ENCODE data around the gene OAS2. TPM values are rescaled to one million over a fixed set of nuclear protein-coding genes. Genes with fewer than 3 reads are reported as not detected.

Gene OAS2
- total and polyA plus RNA-seq, 2 experiments from 2014 or later = 0.50 TPM; not detected in 1

- Histone ChIP-seq H3K4me1 (ENCODE audit: insufficient read depth) (no peaks in the 10 kb centered on the region), H3K36me3 (replicated peaks; ENCODE audit: insufficient read depth, low read depth) (no peaks in the 10 kb centered on the region), H3K9me2 (replicated peaks; ENCODE audit: insufficient read depth) (no peaks in the 10 kb centered on the region), H3K27ac (no peak overlapping the region), H3K27me3 (no peaks in the 10 kb centered on the region), H4K20me1 (ENCODE audit: insufficient read depth, poor library complexity, severe bottlenecking) (no peaks in the 10 kb centered on the region), H2AFZ (no peak overlapping the region), H3K79me2 (no peaks in the 10 kb centered on the region), H3K9me3 (ENCODE audit: low read depth) (no peaks in the 10 kb centered on the region), H3K4me3 (no peak overlapping the region), H3K4me2 (no peak overlapping the region)
- WGBS (ENCODE audit: low lambda C conversion rate, missing lambda C conversion rate) = 92% methylated on average over 14 of the region's 14 CpGs
- TF ChIP-seq EZH2 (IDR thresholded peaks at IDR 0.05; ENCODE audit: borderline replicate concordance) (no peak), CTCF (IDR thresholded peaks at IDR 0.05; ENCODE audit: poor library complexity) (no peak), EZH2phosphoT487 (IDR thresholded peaks at IDR 0.05; ENCODE audit: low read depth, severe bottlenecking, unreplicated experiment) (no peak)
- no peak for DNase-seq (ENCODE audit: low spot score)
Observed at GRCh38 chr12:112946236-112947000, 31.9 kb upstream of the OAS2 start.

GRCh38 chr12:112947314-112947713, 31.0 kb upstream of the OAS2 start:
- 39% methylated on average over 1 of the region's 1 CpG for WGBS (ENCODE audit: low lambda C conversion rate, missing lambda C conversion rate)
- Histone ChIP-seq H3K4me3 (no peak overlapping the region), H3K79me2 (no peaks in the 10 kb centered on the region), H3K9me2 (replicated peaks; ENCODE audit: insufficient read depth) (no peaks in the 10 kb centered on the region), H3K36me3 (replicated peaks; ENCODE audit: insufficient read depth, low read depth) (no peaks in the 10 kb centered on the region), H3K4me1 (ENCODE audit: insufficient read depth) (no peaks in the 10 kb centered on the region), H3K9me3 (ENCODE audit: low read depth) (no peaks in the 10 kb centered on the region), H3K4me2 (no peak overlapping the region), H4K20me1 (ENCODE audit: insufficient read depth, poor library complexity, severe bottlenecking) (no peaks in the 10 kb centered on the region), H2AFZ (no peak overlapping the region), H3K27me3 (no peaks in the 10 kb centered on the region), H3K27ac (no peak overlapping the region)
- TF ChIP-seq EZH2 (IDR thresholded peaks at IDR 0.05; ENCODE audit: borderline replicate concordance) (no peak), CTCF (IDR thresholded peaks at IDR 0.05; ENCODE audit: poor library complexity) (no peak), EZH2phosphoT487 (IDR thresholded peaks at IDR 0.05; ENCODE audit: low read depth, severe bottlenecking, unreplicated experiment) (no peak)
- no peak for DNase-seq (ENCODE audit: low spot score)

- Histone ChIP-seq H3K9me2 (replicated peaks; ENCODE audit: insufficient read depth) (no peaks in the 10 kb centered on the region), H3K4me1 (ENCODE audit: insufficient read depth) (no peaks in the 10 kb centered on the region), H2AFZ (no peak overlapping the region), H4K20me1 (ENCODE audit: insufficient read depth, poor library complexity, severe bottlenecking) (no peaks in the 10 kb centered on the region), H3K27ac (no peak overlapping the region), H3K4me2 (no peak overlapping the region), H3K79me2 (no peaks in the 10 kb centered on the region), H3K27me3 (no peaks in the 10 kb centered on the region), H3K36me3 (replicated peaks; ENCODE audit: insufficient read depth, low read depth) (no peaks in the 10 kb centered on the region), H3K9me3 (ENCODE audit: low read depth) (no peaks in the 10 kb centered on the region), H3K4me3 (no peak overlapping the region)
- 93% methylated on average over 5 of the region's 5 CpGs for WGBS (ENCODE audit: low lambda C conversion rate, missing lambda C conversion rate)
- TF ChIP-seq EZH2phosphoT487 (IDR thresholded peaks at IDR 0.05; ENCODE audit: low read depth, severe bottlenecking, unreplicated experiment) = no peak
- TF ChIP-seq CTCF (IDR thresholded peaks at IDR 0.05; ENCODE audit: poor library complexity) = no peak
- TF ChIP-seq EZH2 (IDR thresholded peaks at IDR 0.05; ENCODE audit: borderline replicate concordance) = no peak
- no peak for DNase-seq (ENCODE audit: low spot score)
Observed at GRCh38 chr12:112947761-112948160, 30.6 kb upstream of the OAS2 start.

All from hepatocyte (in vitro differentiated cells).